H1 (cell line): ENCODE data around the gene KCNK7. TPM values are rescaled to one million over a fixed set of nuclear protein-coding genes. Genes with fewer than 3 reads are reported as not detected.

Experiments
- CHD2 ChIP-seq: IDR thresholded peaks from 2 replicates; pipeline ENCODE4 v1.6.1; 2012; ENCODE audit warnings: low read length, improper control_type of control experiment
- CHD7 ChIP-seq: fragments of 300-600 bp; sonication (generic); IDR thresholded peaks from 2 replicates; pipeline ENCODE4 v1.7.1; 2012; ENCODE audit warnings: low read length, moderate library complexity, mild to moderate bottlenecking, inconsistent platforms; ENCODE audit not compliant: insufficient replicate concordance
- CTBP2 ChIP-seq: IDR thresholded peaks from 2 replicates; pipeline ENCODE4 v1.7.0; 2011; ENCODE audit warnings: borderline replicate concordance, mild to moderate bottlenecking, moderate library complexity, mixed read lengths, low read length; ENCODE audit not compliant: insufficient read depth, insufficient read length
- E2F6 ChIP-seq: IDR thresholded peaks from 2 replicates; pipeline ENCODE4 v1.6.1; 2012; ENCODE audit warnings: inconsistent platforms
- EZH2 ChIP-seq: fragments of 200-600 bp; sonication (generic); IDR thresholded peaks from 2 replicates; pipeline ENCODE4 v1.7.1; 2012; ENCODE audit warnings: low read depth, mild to moderate bottlenecking, moderate library complexity, low read length, inconsistent platforms; ENCODE audit not compliant: severe bottlenecking
- GTF2F1 ChIP-seq: IDR thresholded peaks from 2 replicates; pipeline ENCODE4 v1.6.1; 2012; ENCODE audit warnings: low read depth, low read length, improper control_type of control experiment, borderline replicate concordance
- HDAC6 ChIP-seq: IDR thresholded peaks from one replicate; pipeline ENCODE4 v1.7.1; 2012; ENCODE audit warnings: low read depth, mild to moderate bottlenecking, inconsistent platforms, low read length, moderate library complexity
- KDM5A ChIP-seq: fragments of 200-600 bp; IDR thresholded peaks from 2 replicates; pipeline ENCODE4 v1.7.1; 2012; ENCODE audit warnings: mild to moderate bottlenecking, low read length, inconsistent platforms, mixed read lengths
- RNF2 ChIP-seq: fragments of 200-900, 300-1000 bp; sonication (generic); IDR thresholded peaks from 2 replicates; pipeline ENCODE4 v1.7.1; 2016; ENCODE audit warnings: borderline replicate concordance, low read depth, mild to moderate bottlenecking, antibody characterized with exemption, low read length; ENCODE audit not compliant: poor library complexity, severe bottlenecking; ENCODE audit errors: missing control alignments
- SRF ChIP-seq: IDR thresholded peaks from 2 replicates; pipeline ENCODE4 v1.6.1; 2011; ENCODE audit warnings: mild to moderate bottlenecking, low read depth, low read length, moderate library complexity
- TBP ChIP-seq: IDR thresholded peaks from 2 replicates; pipeline ENCODE4 v1.6.1; 2011; ENCODE audit warnings: low read depth, low read length, improper control_type of control experiment
- polyA plus RNA-seq, 7 experiments: library from polyadenylated mRNA; depleted of rRNA in 3 of 7; stranded (reverse) in 5 of 7; unstranded in 2 of 7; fragments of >200 nt in 5 of 7; fragments of 200-250 nt in 2 of 7; gene quantifications; 1 replicate in 5 of 7; 2 replicates in 1 of 7; 4 replicates in 1 of 7; pipeline versions ENCODE4 v1.2.1 to v1.2.3, GENCODE V29; 2011 to 2013; ENCODE audit warnings: missing spikeins in 2 of 7, mixed read lengths in 2 of 7
- total RNA-seq: library from RNA; stranded (reverse); fragmentation: NEBNext Ultra II Directional; extraction: Animal tissue kit (Norgen Biotek cat#: 25700); gene quantifications from 2 replicates; pipeline ENCODE4 v1.2.1, GENCODE V29; 2021

The KCNK7 gene
- total and polyA plus RNA-seq, 2 of the 8 experiments (the other 6 are each of a cell fraction or from before 2014, with no cell fraction given) = 0.74 to 1.0 TPM

- TF ChIP-seq CHD7 (no peak), TBP (no peak), HDAC6 (no peak), E2F6 (no peak), GTF2F1 (no peak), CHD2 (no peak), RNF2 (no peak), KDM5A (no peak), SRF (no peak), CTBP2 (no peak), EZH2 (no peak)
Measured at GRCh38 chr11:65586676-65587075, 8.9 kb downstream of the KCNK7 start (continued).
